Femur (tissue), 1 donor: ENCODE measurements around the gene NFKB2.

Experiments
- DNase-seq: peaks from one replicate; pipeline ENCODE4 v3.0.0-alpha.2; 2017

NFKB2 gene

GRCh38 chr10:102396317-102396650 is 779 bp downstream of the NFKB2 start:
- DNase-seq = no peak

- DNase-seq = no peak
These were observed 1.2 kb downstream of the NFKB2 start for GRCh38 chr10:102396730-102397151.

GRCh38 chr10:102397222-102398171 is 2.0 kb downstream of the NFKB2 start:
- no peak for DNase-seq

- no peak for DNase-seq
These were observed 2.9 kb downstream of the NFKB2 start for GRCh38 chr10:102398172-102399020.

GRCh38 chr10:102399217-102400021 is 3.9 kb downstream of the NFKB2 start:
- DNase-seq = peak; percentile 92

- no peak for DNase-seq
These were observed 4.6 kb downstream of the NFKB2 start for GRCh38 chr10:102400076-102400475.

GRCh38 chr10:102400598-102401341 is 5.3 kb downstream of the NFKB2 start:
- DNase-seq = peak; percentile 21

- DNase-seq = no peak
These were observed 5.8 kb downstream of the NFKB2 start for GRCh38 chr10:102401342-102401654.

GRCh38 chr10:102401735-102402511 is 6.4 kb downstream of the NFKB2 start:
- DNase-seq = no peak

- DNase-seq = no peak
These were observed 7.0 kb downstream of the NFKB2 start for GRCh38 chr10:102402512-102402896.

- DNase-seq = no peak
These were observed 7.6 kb downstream of the NFKB2 start for GRCh38 chr10:102403115-102403514.

GRCh38 chr10:102404361-102405107 is 9.0 kb downstream of the NFKB2 start:
- no peak for DNase-seq

GRCh38 chr10:102405108-102405571 is 9.6 kb downstream of the NFKB2 start:
- no peak for DNase-seq

GRCh38 chr10:102405632-102406031 is 10.1 kb downstream of the NFKB2 start:
- DNase-seq = no peak

GRCh38 chr10:102406815-102407214 is 11.3 kb downstream of the NFKB2 start:
- no peak for DNase-seq

- DNase-seq = no peak
These were observed 12.1 kb downstream of the NFKB2 start for GRCh38 chr10:102407425-102408130.

- no peak for DNase-seq
These were observed 12.7 kb downstream of the NFKB2 start for GRCh38 chr10:102408131-102408727.

- peak; percentile 86 for DNase-seq
These were observed 13.5 kb downstream of the NFKB2 start for GRCh38 chr10:102408728-102409603.
